ENCODE data around the gene MARS1. TPM values are rescaled to one million over a fixed set of nuclear protein-coding genes. Genes with fewer than 3 reads are reported as not detected.

MARS1 gene
- polyA plus RNA-seq, 4 donors = 57.0 to 93.4 (median 62.6) TPM

- peaks cover 28 to 76% (median 31%) of the 10 kb centered on the region in 3 donors for H3K36me3 ChIP-seq (ENCODE audit: control insufficient read depth in 3 of 3, insufficient read depth in 2 of 3, low read depth in 1 of 3, low read length in 3 of 3)
- no peak for FAIRE-seq
- DNase-seq = no peak
These were observed 38.7 kb downstream of the MARS1 start for GRCh38 chr12:57526477-57527126.

DNA sequence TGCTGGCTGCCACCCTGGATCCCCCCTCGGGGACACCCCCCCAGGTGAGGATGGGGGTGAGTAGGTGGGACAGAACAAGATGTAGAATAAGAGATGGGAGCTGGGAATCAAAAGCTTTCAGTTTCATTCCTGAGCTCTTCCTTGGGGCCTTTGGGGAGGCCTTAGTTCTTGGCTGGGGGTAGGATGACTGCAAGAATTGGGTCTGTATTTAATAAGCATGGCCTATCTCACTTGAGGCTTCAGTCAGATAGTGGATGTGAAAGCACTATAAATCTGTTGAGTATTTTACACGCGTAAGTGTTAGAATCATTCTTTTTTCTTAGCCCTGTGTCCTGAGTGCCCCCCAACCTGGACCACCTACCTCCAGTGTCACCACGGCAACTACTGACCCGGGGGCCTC is 39.3 kb downstream of the MARS1 start:
- Histone ChIP-seq H3K27ac (ENCODE audit: low read depth in 1 of 3, low read length in 2 of 3) (no peak overlapping the region), H3K27me3 (ENCODE audit: control insufficient read depth in 3 of 3, insufficient read depth in 3 of 3, low read length in 3 of 3) (no peaks in the 10 kb centered on the region), H3K4me3 (ENCODE audit: low read depth in 1 of 3, low read length in 3 of 3) (no peak overlapping the region), H3K4me1 (ENCODE audit: control insufficient read depth in 3 of 3, insufficient read depth in 2 of 3, low read depth in 1 of 3, low read length in 2 of 3) (peaks cover 2 to 19% (median 7%) of the 10 kb centered on the region in 3 donors), H3K9me3 (ENCODE audit: control insufficient read depth in 2 of 2, insufficient read depth in 1 of 2, low read depth in 1 of 2, low read length in 1 of 2) (no peaks in the 10 kb centered on the region), H3K36me3 (ENCODE audit: control insufficient read depth in 3 of 3, insufficient read depth in 2 of 3, low read depth in 1 of 3, low read length in 3 of 3) (peaks cover 33 to 81% (median 34%) of the 10 kb centered on the region in 3 donors)
- FAIRE-seq = no peak
- 83 to 88% (median 85%) methylated on average over 5 of the region's 5 CpGs for whole genome bisulfite sequencing, 3 donors
- DNase-seq = no peak

More at GRCh38 chr12:57526477-57527126, 38.7 kb downstream of the MARS1 start:
- Histone ChIP-seq H3K27me3 (ENCODE audit: control insufficient read depth in 3 of 3, insufficient read depth in 3 of 3, low read length in 3 of 3) (no peaks in the 10 kb centered on the region), H3K9me3 (ENCODE audit: control insufficient read depth in 2 of 2, insufficient read depth in 1 of 2, low read depth in 1 of 2, low read length in 1 of 2) (no peaks in the 10 kb centered on the region), H3K4me1 (ENCODE audit: control insufficient read depth in 3 of 3, insufficient read depth in 2 of 3, low read depth in 1 of 3, low read length in 2 of 3) (peaks cover 2 to 25% (median 7%) of the 10 kb centered on the region in 3 donors), H3K27ac (ENCODE audit: low read depth in 1 of 3, low read length in 2 of 3) (no peak overlapping the region), H3K4me3 (ENCODE audit: low read depth in 1 of 3, low read length in 3 of 3) (no peak overlapping the region)
- 83 to 96% (median 90%) methylated on average over 2 to 4 of the region's 4 CpGs for WGBS, 3 donors

GRCh38 chr12:57528176-57528575 is 40.3 kb downstream of the MARS1 start:
- 85 to 88% (median 86%) methylated on average over 12 of the region's 12 CpGs for WGBS, 3 donors

DNA sequence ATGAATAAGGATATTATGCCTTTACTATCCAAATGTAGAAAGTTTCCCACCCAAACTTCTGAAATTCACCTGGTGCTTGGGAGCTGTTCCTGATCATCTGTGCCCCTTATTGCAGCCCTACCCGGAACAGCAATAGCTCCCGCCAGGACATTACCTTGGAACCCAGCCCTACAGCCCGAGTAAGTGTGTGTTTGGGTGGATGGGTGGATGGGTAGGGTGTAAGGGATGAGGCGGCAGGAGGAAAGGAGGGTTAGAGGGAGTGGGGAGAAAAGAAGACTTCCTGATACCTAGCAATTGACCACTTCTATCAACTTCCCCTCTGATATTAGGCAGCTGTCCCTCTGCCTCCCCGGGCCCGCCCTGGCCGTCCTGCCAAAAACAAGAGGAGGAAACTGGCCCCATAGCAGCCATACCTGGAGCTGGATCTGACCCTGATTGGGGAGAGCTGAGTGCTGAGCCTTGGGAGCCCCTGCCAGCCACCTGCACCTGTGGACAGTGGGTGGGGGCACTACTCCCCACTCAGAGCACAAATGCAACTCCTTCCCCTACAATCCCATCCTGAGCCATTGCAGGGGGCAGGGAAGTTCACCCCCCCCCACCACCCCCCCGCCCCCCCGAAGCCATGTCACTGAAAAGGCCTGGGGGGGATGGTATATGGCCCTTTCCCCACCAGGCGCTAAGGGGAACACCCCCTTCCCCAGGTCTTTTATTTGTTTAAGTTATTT is 41.1 kb downstream of the MARS1 start:
- Histone ChIP-seq H3K27ac (ENCODE audit: low read depth in 1 of 3, low read length in 2 of 3) (no peak overlapping the region), H3K4me3 (ENCODE audit: low read depth in 1 of 3, low read length in 3 of 3) (no peak overlapping the region), H3K4me1 (ENCODE audit: control insufficient read depth in 3 of 3, insufficient read depth in 2 of 3, low read depth in 1 of 3, low read length in 2 of 3) (peaks cover 2 to 15% (median 4%) of the 10 kb centered on the region in 3 donors), H3K9me3 (ENCODE audit: control insufficient read depth in 2 of 2, insufficient read depth in 1 of 2, low read depth in 1 of 2, low read length in 1 of 2) (no peaks in the 10 kb centered on the region), H3K36me3 (ENCODE audit: control insufficient read depth in 3 of 3, insufficient read depth in 2 of 3, low read depth in 1 of 3, low read length in 3 of 3) (peaks cover 36 to 95% (median 46%) of the 10 kb centered on the region in 3 donors), H3K27me3 (ENCODE audit: control insufficient read depth in 3 of 3, insufficient read depth in 3 of 3, low read length in 3 of 3) (no peaks in the 10 kb centered on the region)
- DNase-seq (no peak), FAIRE-seq (no peak)
- WGBS, 3 donors = 75 to 79% (median 79%) methylated on average over 10 of the region's 10 CpGs

More at GRCh38 chr12:57528176-57528575, 40.3 kb downstream of the MARS1 start:
- Histone ChIP-seq H3K36me3 (ENCODE audit: control insufficient read depth in 3 of 3, insufficient read depth in 2 of 3, low read depth in 1 of 3, low read length in 3 of 3) (peaks cover 34 to 91% (median 42%) of the 10 kb centered on the region in 3 donors), H3K4me3 (ENCODE audit: low read depth in 1 of 3, low read length in 3 of 3) (no peak overlapping the region), H3K4me1 (ENCODE audit: control insufficient read depth in 3 of 3, insufficient read depth in 2 of 3, low read depth in 1 of 3, low read length in 2 of 3) (peaks cover 2 to 18% (median 7%) of the 10 kb centered on the region in 3 donors), H3K9me3 (ENCODE audit: control insufficient read depth in 2 of 2, insufficient read depth in 1 of 2, low read depth in 1 of 2, low read length in 1 of 2) (no peaks in the 10 kb centered on the region), H3K27ac (ENCODE audit: low read depth in 1 of 3, low read length in 2 of 3) (no peak overlapping the region), H3K27me3 (ENCODE audit: control insufficient read depth in 3 of 3, insufficient read depth in 3 of 3, low read length in 3 of 3) (no peaks in the 10 kb centered on the region)
- DNase-seq = no peak
- no peak for FAIRE-seq

- no peaks in the 10 kb centered on the region for H3K9me3 ChIP-seq (ENCODE audit: control insufficient read depth in 2 of 2, insufficient read depth in 1 of 2, low read depth in 1 of 2, low read length in 1 of 2)
- peaks cover 0 to 7% (median 0%) of the 10 kb centered on the region in 3 donors for H3K4me1 ChIP-seq (ENCODE audit: control insufficient read depth in 3 of 3, insufficient read depth in 2 of 3, low read depth in 1 of 3, low read length in 2 of 3)
- H3K27me3 ChIP-seq (ENCODE audit: control insufficient read depth in 3 of 3, insufficient read depth in 3 of 3, low read length in 3 of 3) = no peaks in the 10 kb centered on the region
- H3K27ac ChIP-seq (ENCODE audit: low read depth in 1 of 3, low read length in 2 of 3) = no peak overlapping the region
- DNase-seq = no peak
- 74 to 83% (median 80%) methylated on average over 6 of the region's 6 CpGs for WGBS, 3 donors
- H3K4me3 ChIP-seq (ENCODE audit: low read depth in 1 of 3, low read length in 3 of 3) = no peak overlapping the region
- peaks cover 39 to 95% (median 50%) of the 10 kb centered on the region in 3 donors for H3K36me3 ChIP-seq (ENCODE audit: control insufficient read depth in 3 of 3, insufficient read depth in 2 of 3, low read depth in 1 of 3, low read length in 3 of 3)
- no peak for FAIRE-seq
These were observed 42.0 kb downstream of the MARS1 start for GRCh38 chr12:57529831-57530230.

DNA sequence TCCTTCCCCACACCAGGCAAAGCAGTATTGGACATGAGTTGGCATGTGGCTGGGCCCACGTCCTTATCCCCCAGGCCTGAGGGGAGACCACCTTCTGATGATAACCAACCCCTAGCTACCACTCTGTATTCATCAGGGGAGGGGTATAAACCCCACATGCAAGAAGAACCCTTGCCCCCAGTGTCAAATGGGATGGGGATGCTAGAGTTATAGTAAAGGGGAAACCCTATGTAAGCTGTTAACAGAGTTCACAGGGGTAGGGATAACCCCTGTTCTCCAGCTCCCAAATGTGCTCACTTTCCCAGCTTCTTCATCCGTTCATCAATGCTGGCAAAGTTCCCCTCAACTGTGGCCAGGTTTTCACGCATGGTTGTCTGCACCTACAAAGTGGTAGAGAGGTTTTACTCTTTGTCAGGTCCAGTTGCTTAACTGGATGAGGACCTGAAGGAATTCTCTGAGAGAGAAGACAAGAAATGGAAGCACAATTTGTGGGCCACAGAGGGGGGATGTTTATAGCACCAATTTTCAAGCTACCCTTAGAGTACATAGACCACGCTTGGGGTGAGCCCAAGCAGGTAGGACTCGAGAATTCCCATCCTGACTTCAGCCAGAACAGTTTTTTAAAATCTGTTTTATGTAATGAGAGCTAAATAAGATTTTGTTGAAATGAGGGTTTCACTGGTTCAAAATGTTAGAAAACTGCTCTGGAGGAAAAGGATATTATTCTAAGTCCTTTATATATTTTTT is 42.7 kb downstream of the MARS1 start:
- WGBS, 3 donors = 81 to 92% (median 90%) methylated on average over 5 of the region's 5 CpGs
- FAIRE-seq = no peak

DNA sequence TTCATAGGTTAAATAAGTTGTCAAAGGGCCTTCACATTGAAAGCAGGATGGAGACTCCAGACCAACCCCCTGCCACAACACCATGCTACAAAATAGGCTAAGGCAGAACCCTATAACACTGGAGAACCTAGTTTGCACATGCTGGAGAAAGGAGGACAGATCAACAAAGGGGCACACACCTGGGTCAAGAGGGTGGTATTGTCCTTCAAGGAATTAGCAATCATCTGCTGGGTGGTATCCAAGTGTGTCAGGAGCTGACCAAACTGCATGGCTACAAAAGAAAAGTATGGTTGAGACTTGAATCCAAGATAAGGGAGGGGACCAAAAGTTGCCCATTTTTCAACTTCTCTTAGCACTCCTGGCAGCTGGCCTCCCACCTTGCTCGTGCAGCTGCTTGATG is 44.0 kb downstream of the MARS1 start:
- Histone ChIP-seq H3K9me3 (ENCODE audit: control insufficient read depth in 2 of 2, insufficient read depth in 1 of 2, low read depth in 1 of 2, low read length in 1 of 2) (no peaks in the 10 kb centered on the region), H3K4me3 (ENCODE audit: low read depth in 1 of 3, low read length in 3 of 3) (no peak overlapping the region), H3K36me3 (ENCODE audit: control insufficient read depth in 3 of 3, insufficient read depth in 2 of 3, low read depth in 1 of 3, low read length in 3 of 3) (peaks cover 32 to 90% (median 52%) of the 10 kb centered on the region in 3 donors), H3K27ac (ENCODE audit: low read depth in 1 of 3, low read length in 2 of 3) (no peak overlapping the region), H3K27me3 (ENCODE audit: control insufficient read depth in 3 of 3, insufficient read depth in 3 of 3, low read length in 3 of 3) (no peaks in the 10 kb centered on the region), H3K4me1 (ENCODE audit: control insufficient read depth in 3 of 3, insufficient read depth in 2 of 3, low read depth in 1 of 3, low read length in 2 of 3) (no peaks in the 10 kb centered on the region)
- 62 to 93% (median 92%) methylated on average over 1 of the region's 1 CpG for WGBS, 3 donors
- no peak for DNase-seq
- FAIRE-seq = no peak

More for the DNA sequence above, 42.7 kb downstream of the MARS1 start:
- Histone ChIP-seq H3K4me3 (ENCODE audit: low read depth in 1 of 3, low read length in 3 of 3) (no peak overlapping the region), H3K27ac (ENCODE audit: low read depth in 1 of 3, low read length in 2 of 3) (no peak overlapping the region), H3K9me3 (ENCODE audit: control insufficient read depth in 2 of 2, insufficient read depth in 1 of 2, low read depth in 1 of 2, low read length in 1 of 2) (no peaks in the 10 kb centered on the region), H3K36me3 (ENCODE audit: control insufficient read depth in 3 of 3, insufficient read depth in 2 of 3, low read depth in 1 of 3, low read length in 3 of 3) (peaks cover 39 to 95% (median 53%) of the 10 kb centered on the region in 3 donors), H3K27me3 (ENCODE audit: control insufficient read depth in 3 of 3, insufficient read depth in 3 of 3, low read length in 3 of 3) (no peaks in the 10 kb centered on the region), H3K4me1 (ENCODE audit: control insufficient read depth in 3 of 3, insufficient read depth in 2 of 3, low read depth in 1 of 3, low read length in 2 of 3) (no peaks in the 10 kb centered on the region)
- DNase-seq = no peak

DNA sequence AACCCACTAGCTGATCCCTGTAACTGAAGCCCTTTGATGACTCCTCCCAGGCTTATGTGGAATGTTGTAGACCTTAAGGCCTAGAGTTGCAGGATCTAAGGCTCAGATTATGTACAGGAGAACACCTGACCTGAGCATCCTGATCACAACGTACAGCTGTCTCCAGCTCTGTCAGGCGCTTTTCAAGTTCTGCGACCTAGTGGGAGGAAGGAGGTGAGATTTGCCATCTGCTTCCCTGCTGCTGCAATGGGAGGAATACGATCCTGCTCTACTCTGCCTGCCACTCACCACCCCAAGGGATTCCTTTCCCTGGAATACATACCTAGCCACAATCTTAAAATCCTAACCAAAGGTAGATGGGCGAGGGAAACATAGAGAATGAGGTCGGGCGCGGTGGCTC is 45.2 kb downstream of the MARS1 start:
- peaks cover 31 to 82% (median 42%) of the 10 kb centered on the region in 3 donors for H3K36me3 ChIP-seq (ENCODE audit: control insufficient read depth in 3 of 3, insufficient read depth in 2 of 3, low read depth in 1 of 3, low read length in 3 of 3)

More for the DNA sequence above, 45.2 kb downstream of the MARS1 start:
- DNase-seq (no peak), FAIRE-seq (no peak)
- Histone ChIP-seq H3K27ac (ENCODE audit: low read depth in 1 of 3, low read length in 2 of 3) (no peak overlapping the region), H3K4me3 (ENCODE audit: low read depth in 1 of 3, low read length in 3 of 3) (no peak overlapping the region), H3K27me3 (ENCODE audit: control insufficient read depth in 3 of 3, insufficient read depth in 3 of 3, low read length in 3 of 3) (no peaks in the 10 kb centered on the region), H3K9me3 (ENCODE audit: control insufficient read depth in 2 of 2, insufficient read depth in 1 of 2, low read depth in 1 of 2, low read length in 1 of 2) (no peaks in the 10 kb centered on the region), H3K4me1 (ENCODE audit: control insufficient read depth in 3 of 3, insufficient read depth in 2 of 3, low read depth in 1 of 3, low read length in 2 of 3) (no peaks in the 10 kb centered on the region)
- 94 to 96% (median 94%) methylated on average over 8 of the region's 8 CpGs for WGBS, 3 donors
